PC-3 (cell line): Measurements from ENCODE around the gene AADAC. TPM values are rescaled to one million over a fixed set of nuclear protein-coding genes. Genes with fewer than 3 reads are reported as not detected.

Source experiments
- ATAC-seq: fragments of 200-7000 bp; cut with Tn5 transposase; 2 replicates; pipeline ENCODE4 v1.9.1; 2020; ENCODE audit warnings: mild to moderate bottlenecking, moderate library complexity
- BruUV-seq: library from RNA; stranded (reverse); fragments of 400-500 nt; replicated peaks from 2 replicates; lab custom pipeline; 2021; lab: Mats Ljungman, UMichigan
- CTCF ChIA-PET: fragments of 300-600 bp; sonication (Branson Sonifier 250); formaldehyde crosslinking; loops from one replicate; lab custom pipeline; 2022; ENCODE audit warnings: antibody characterized with exemption; lab: Charles Lee
- POLR2A ChIA-PET: fragments of 300-600 bp; sonication (Branson Sonifier 250); formaldehyde crosslinking; loops from one replicate; lab custom pipeline; 2022; ENCODE audit warnings: antibody characterized with exemption; ENCODE audit not compliant: unreplicated experiment; lab: Charles Lee
- DNase-seq: peaks from one replicate; pipeline ENCODE4 v3.0.0-alpha.2; 2015
- H2AFZ ChIP-seq: fragments of 300-600 bp; sonication (generic); 2 replicates; pipeline ENCODE4 v1.6.0; 2016; ENCODE audit warnings: antibody characterized with exemption, low read length
- H3F3A ChIP-seq: fragments of 300-600 bp; sonication (generic); one replicate; pipeline ENCODE4 v1.6.0; 2017; ENCODE audit warnings: antibody characterized with exemption, low read length, control low read depth, mild to moderate bottlenecking; ENCODE audit not compliant: unreplicated experiment
- H3K27ac ChIP-seq: fragments of 300-600 bp; sonication (generic); 2 replicates; pipeline ENCODE4 v1.5.1; 2016; ENCODE audit warnings: mild to moderate bottlenecking, low read length
- H3K27me3 ChIP-seq: fragments of 300-600 bp; sonication (generic); 2 replicates; pipeline ENCODE4 v1.6.1; 2016; ENCODE audit warnings: low read length, mixed read lengths
- H3K36me3 ChIP-seq: fragments of 300-600 bp; sonication (generic); 2 replicates; pipeline ENCODE4 v1.6.1; 2016; ENCODE audit warnings: low read depth, mixed run types, low read length, mixed read lengths
- H3K4me1 ChIP-seq: fragments of 300-600 bp; sonication (generic); 2 replicates; pipeline ENCODE4 v1.5.1; 2016; ENCODE audit warnings: low read length; ENCODE audit not compliant: insufficient read depth
- H3K4me2 ChIP-seq: fragments of 300-600 bp; sonication (generic); 2 replicates; pipeline ENCODE4 v1.6.0; 2016; ENCODE audit warnings: low read length
- H3K4me3 ChIP-seq: fragments of 300-600 bp; sonication (generic); 2 replicates; pipeline ENCODE4 v1.5.1; 2016; ENCODE audit warnings: mild to moderate bottlenecking, low read length, mixed read lengths
- H3K79me2 ChIP-seq: fragments of 300-600 bp; sonication (generic); 2 replicates; pipeline ENCODE4 v1.6.1; 2017; ENCODE audit warnings: low read length, mixed read lengths
- H3K9ac ChIP-seq: fragments of 300-600 bp; sonication (generic); 2 replicates; pipeline ENCODE4 v1.6.0; 2016; ENCODE audit warnings: mild to moderate bottlenecking, low read length
- H3K9me2 ChIP-seq: fragments of 300-600 bp; sonication (generic); replicated peaks from 2 replicates; pipeline ENCODE4 v1.6.1; 2016; ENCODE audit warnings: mixed run types, low read length, mixed read lengths
- H3K9me3 ChIP-seq: fragments of 300-600 bp; sonication (generic); 2 replicates; pipeline ENCODE4 v1.6.1; 2016; ENCODE audit warnings: low read length, mixed read lengths
- H4K20me1 ChIP-seq: fragments of 300-600 bp; sonication (generic); 2 replicates; pipeline ENCODE4 v1.6.1; 2016; ENCODE audit warnings: low read length, mixed read lengths
- CTCF ChIP-seq: fragments of 300-600 bp; sonication (generic); conservative IDR thresholded peaks from 2 replicates; pipeline ENCODE4 v1.5.1; 2017; ENCODE audit warnings: antibody characterized with exemption, low read depth, mild to moderate bottlenecking, low read length
- EZH2 ChIP-seq: fragments of 300-600 bp; sonication (generic); IDR thresholded peaks from one replicate; pipeline ENCODE4 v1.6.1; 2017; ENCODE audit warnings: antibody characterized with exemption, mild to moderate bottlenecking, low read length; ENCODE audit not compliant: unreplicated experiment
- EZH2phosphoT487 ChIP-seq: fragments of 300-600 bp; sonication (generic); IDR thresholded peaks from 2 replicates; pipeline ENCODE4 v1.6.1; 2018; ENCODE audit warnings: mild to moderate bottlenecking, antibody characterized with exemption, low read length, borderline replicate concordance
- intact Hi-C: fragments of 100-400 bp; cut with micrococcal nuclease; formaldehyde crosslinking; loops from 2 replicates; pipeline ENCODE4 v1.9.0; 2023
- total RNA-seq: library from RNA; depleted of rRNA; stranded (reverse); fragments of >200 nt; gene quantifications from 2 replicates; pipeline ENCODE4 v1.2.3, GENCODE V29; 2014

Gene AADAC
- total RNA-seq, 1 experiment from 2014 or later, result 0.18 TPM

DNA sequence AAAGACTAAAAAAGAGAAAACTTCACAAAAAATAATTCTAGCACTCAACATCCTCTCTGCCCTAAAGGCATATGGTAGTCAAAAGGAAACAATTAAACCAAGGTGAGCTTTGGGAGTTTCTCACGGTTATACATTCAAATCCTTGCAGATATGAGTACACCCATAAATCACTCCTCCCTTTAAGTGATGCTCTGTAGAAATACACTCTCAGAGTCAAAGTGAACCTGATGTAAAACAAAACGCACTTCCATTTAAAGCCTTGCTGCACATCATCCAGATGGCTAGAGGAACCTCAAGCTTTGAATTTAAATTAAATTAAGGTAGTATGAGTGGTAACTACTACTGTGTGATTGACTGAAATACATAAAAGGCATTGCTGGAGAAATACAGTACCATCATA lies 36.0 kb upstream of the AADAC start:
- Histone ChIP-seq H3K9me2 (no peaks in the 10 kb centered on the region), H3K27ac (no peak overlapping the region), H3K27me3 (no peaks in the 10 kb centered on the region), H3F3A (no peaks in the 10 kb centered on the region), H4K20me1 (no peaks in the 10 kb centered on the region), H3K4me3 (no peak overlapping the region), H3K79me2 (no peaks in the 10 kb centered on the region), H3K4me1 (no peaks in the 10 kb centered on the region), H3K4me2 (no peak overlapping the region), H2AFZ (no peak overlapping the region), H3K9ac (no peak overlapping the region), H3K36me3 (no peaks in the 10 kb centered on the region), H3K9me3 (no peaks in the 10 kb centered on the region)
- ChIA-PET POLR2A (no interaction called here), CTCF (no interaction called here)
- DNase-seq, result no peak
- no peak for TF ChIP-seq CTCF
- no peak for TF ChIP-seq EZH2
- TF ChIP-seq EZH2phosphoT487, result no peak
- no peak for ATAC-seq
- no TSS peak for BruUV-seq
- intact Hi-C loops, result no loop called here

- no peaks in the 10 kb centered on the region for H3F3A ChIP-seq
- peaks cover 26% of the 10 kb centered on the region for H3K4me1 ChIP-seq
- no peaks in the 10 kb centered on the region for H3K79me2 ChIP-seq
- peak; percentile 62 for ATAC-seq
- H2AFZ ChIP-seq, result no peak overlapping the region
- no peak overlapping the region for H3K4me3 ChIP-seq
- peak; percentile 34 for DNase-seq
- H3K9me2 ChIP-seq, result no peaks in the 10 kb centered on the region
- H3K36me3 ChIP-seq, result no peaks in the 10 kb centered on the region
- CTCF ChIA-PET, result no interaction called here
- POLR2A ChIA-PET, result no interaction called here
- H3K9ac ChIP-seq, result no peak overlapping the region
- intact Hi-C loops, result no loop called here
- H3K27me3 ChIP-seq, result no peaks in the 10 kb centered on the region
- H3K9me3 ChIP-seq, result no peaks in the 10 kb centered on the region
- TF ChIP-seq EZH2phosphoT487, result no peak
- no peak for TF ChIP-seq CTCF
- TF ChIP-seq EZH2, result no peak
- H3K4me2 ChIP-seq, result no peak overlapping the region
- BruUV-seq, result no TSS peak
- no peaks in the 10 kb centered on the region for H4K20me1 ChIP-seq
- no peak overlapping the region for H3K27ac ChIP-seq
Observed at GRCh38 chr3:151787626-151788025, 26.3 kb upstream of the AADAC start.

DNA sequence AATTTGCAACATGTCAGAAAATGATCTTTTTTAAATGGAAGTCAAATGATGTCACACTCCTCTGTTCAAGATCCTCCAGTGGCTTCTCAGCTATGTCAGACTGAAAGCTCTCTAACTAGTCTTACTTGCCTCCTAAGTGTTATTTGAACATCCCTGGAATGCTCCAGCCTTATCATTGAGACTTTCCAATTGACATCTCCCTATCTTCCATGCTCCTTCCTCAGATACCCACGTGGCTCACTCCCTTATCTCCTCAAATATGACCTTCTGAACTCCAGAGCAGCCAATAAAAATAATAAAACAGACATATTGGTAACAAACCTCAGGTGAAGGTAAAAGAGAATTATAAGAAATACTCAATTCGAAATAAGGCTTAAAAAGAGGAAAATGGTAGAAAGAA lies 25.5 kb upstream of the AADAC start:
- no peaks in the 10 kb centered on the region for H3K27me3 ChIP-seq
- no peak overlapping the region for H3K4me3 ChIP-seq
- ATAC-seq, result no peak
- no peak overlapping the region for H3K9ac ChIP-seq
- no peaks in the 10 kb centered on the region for H3K9me3 ChIP-seq
- TF ChIP-seq EZH2phosphoT487, result no peak
- no peak for TF ChIP-seq EZH2
- TF ChIP-seq CTCF, result no peak
- H3K27ac ChIP-seq, result no peak overlapping the region
- peaks cover 34% of the 10 kb centered on the region for H3K4me1 ChIP-seq
- no peak overlapping the region for H2AFZ ChIP-seq
- H3K9me2 ChIP-seq, result no peaks in the 10 kb centered on the region
- intact Hi-C loops, result no loop called here
- BruUV-seq, result no TSS peak
- H3K36me3 ChIP-seq, result no peaks in the 10 kb centered on the region
- H4K20me1 ChIP-seq, result no peaks in the 10 kb centered on the region
- no peaks in the 10 kb centered on the region for H3K79me2 ChIP-seq
- DNase-seq, result no peak
- no peaks in the 10 kb centered on the region for H3F3A ChIP-seq
- H3K4me2 ChIP-seq, result no peak overlapping the region
- CTCF ChIA-PET, result no interaction called here
- POLR2A ChIA-PET, result no interaction called here
